GM18505 (cell line): Measurements from ENCODE around the gene MGAT3.

Experiments used
- ATAC-seq: cut with Tn5 transposase; IDR thresholded peaks from one replicate; pipeline ENCODE4 v1.9.1; 2021; ENCODE audit not compliant: unreplicated experiment
- POLR2A ChIP-seq: IDR thresholded peaks from 4 replicates; pipeline ENCODE4 v1.6.1; 2011; ENCODE audit warnings: borderline replicate concordance; ENCODE audit not compliant: insufficient read depth, insufficient read length; ENCODE audit errors: extremely low read depth

The MGAT3 gene

DNA sequence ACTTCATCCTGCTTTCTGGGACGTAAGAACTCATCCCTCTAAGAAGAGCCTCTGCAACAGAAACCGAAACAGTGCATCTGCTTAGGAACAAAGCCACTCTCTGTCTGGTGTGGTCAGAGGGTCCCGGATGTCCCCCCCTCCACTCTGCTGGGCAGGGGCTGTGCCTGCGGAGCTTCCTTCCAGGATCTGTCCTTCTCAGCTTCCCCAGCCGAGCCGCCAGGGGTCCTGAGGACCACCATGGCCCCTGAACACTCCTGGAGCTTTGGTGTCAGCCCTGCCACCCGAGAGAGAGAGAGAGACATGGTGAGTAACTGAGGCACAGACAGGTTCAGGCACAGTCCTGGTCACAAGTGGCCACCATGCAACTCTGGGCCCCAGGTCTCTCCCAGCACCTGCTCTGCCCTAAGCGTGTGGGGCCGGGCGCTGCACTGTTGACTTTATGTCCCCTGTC, 24.4 kb upstream of the MGAT3 start:
- ATAC-seq: no peak
- no peak for TF ChIP-seq POLR2A

DNA sequence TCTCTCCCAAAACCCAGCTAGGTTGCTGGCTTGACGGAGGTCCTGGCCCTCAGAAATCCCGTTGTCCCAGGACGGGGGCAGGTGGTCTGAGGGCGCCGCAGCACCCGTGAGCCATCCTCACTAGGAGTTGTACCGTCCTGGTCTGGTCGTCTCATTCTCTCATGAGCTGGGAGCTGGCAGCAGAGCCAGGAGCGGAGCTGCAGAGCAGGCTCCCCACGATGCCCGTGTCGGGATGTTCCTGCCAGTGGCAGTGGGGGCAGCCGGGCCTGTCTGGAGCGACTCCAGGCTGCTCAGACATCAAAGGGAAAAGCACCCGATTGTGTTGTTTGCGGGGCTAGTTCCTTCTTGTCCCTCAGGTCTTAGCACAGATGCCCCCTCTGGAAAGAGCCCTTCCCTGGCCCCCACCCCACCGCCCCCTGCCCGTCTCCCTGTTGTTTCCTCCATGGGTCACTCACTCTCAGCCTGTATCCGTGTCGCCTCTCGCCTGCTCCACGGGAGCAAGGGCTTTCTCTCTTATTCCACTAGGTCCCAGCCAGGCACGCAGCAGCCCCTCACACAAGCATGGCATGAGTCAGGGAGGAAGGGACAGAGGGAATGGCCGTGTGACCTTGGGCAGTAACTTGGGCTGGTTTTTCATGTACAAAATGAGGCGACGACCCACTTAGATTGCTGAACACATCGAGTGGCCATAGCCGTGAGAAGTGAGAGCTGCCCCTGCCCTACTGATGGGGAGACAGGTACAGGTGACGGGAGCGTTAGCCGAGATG, 23.2 kb upstream of the MGAT3 start:
- no peak for ATAC-seq
- TF ChIP-seq POLR2A: no peak

DNA sequence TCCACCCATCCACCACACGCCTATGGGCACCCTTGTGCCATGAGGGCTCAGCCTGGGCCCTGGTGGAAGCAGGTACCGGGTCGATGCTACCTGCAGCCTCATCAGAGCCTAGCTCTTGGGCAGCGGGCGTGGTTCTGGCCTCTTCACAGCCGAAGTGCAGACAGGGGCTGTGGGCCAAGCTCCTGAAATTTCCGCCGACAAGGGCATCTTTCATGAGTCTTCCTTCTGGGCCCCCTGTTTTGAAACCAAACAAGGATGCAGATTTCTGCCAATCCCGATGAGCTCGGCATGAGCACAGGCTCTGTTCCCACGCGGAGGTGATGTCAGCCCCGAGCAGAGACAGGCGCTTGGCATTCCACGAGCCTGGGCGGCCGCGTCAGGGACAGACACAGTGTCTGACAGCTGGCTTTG, 22.6 kb upstream of the MGAT3 start:
- TF ChIP-seq POLR2A: no peak
- ATAC-seq: no peak

DNA sequence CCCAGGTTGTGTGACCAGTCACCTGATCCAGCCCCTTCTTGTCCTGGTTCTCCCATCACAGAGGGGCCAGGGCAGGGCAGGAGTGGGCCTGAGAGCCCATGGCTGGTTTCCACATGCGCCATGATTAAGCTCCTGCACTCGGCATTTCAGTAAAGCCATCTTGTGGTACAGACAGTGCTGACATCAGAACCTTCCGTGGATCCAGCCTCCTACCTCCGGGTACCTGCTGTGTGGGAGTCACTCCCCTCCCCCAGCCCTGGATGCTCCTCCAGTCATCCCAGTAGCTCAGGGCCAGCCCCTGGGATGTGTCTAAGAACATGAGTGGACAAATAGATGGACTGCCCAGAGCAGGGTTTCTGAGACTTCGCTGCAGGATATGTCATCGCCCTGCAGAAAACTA, 22.1 kb upstream of the MGAT3 start:
- ATAC-seq: no peak
- no peak for TF ChIP-seq POLR2A

DNA sequence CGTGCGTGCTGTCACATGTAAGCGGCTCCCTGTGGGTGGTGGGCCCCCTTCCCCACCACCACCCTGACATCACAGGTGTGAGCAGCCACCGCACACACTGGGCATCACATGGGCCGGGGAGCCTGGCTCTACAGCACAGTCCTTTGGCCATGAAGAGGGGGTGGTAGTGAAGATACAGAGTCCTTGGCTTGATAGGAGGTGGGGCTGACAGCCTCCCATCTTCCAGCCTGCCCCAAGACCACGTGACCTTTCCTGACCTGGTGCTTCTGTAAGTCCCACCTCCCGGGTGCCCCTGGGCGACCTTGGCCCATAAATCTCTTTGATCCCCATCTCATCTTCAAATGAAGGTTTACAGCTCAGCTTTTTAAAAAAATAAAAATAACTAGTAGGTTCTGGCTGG, 21.2 kb upstream of the MGAT3 start:
- TF ChIP-seq POLR2A: no peak
- ATAC-seq: no peak

DNA sequence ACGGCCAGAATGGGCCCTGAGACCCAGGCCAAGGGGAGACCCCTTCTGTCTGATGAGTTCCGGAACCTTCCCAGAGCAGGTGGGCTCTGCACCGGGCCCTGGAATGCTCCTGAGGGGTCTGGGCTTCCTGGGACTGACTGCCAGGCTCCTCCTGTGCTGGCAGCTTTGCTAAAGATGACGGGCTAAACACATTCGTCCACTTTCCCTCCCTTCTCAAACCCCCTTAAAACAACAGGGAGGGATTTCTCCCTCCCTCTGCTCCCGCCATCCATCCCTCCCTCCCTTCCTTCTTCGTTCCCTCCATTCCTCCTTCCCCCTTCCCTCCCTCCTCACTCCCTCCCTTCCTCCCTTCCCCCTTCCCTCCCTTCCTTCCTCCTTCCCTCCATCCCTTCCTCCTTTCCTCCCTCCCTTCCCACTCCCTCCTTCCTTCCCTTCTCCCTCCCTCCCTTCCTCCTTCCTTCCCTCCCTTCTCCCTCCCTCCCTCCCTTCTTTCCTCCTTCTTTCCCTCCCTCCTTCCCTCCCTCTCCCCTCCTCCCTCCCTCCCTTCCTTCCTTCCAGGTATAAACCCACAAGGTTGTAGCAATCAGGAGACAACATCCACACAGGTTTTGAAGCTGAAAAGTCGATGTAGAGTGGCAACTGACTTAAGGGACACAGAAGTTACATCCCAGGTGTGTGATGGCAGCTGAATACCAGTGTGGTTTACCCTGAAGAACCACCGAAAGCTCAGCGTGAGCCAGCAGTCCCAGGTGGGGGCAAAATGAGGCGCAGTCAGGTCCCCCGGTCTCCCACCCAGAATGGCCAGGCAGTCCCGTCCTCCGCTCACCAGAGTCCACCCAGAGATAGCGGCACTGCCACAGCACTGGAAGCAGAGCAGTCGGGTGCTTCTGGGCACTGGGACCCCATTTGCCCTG, 18.8 kb upstream of the MGAT3 start:
- ATAC-seq: no peak
- no peak for TF ChIP-seq POLR2A

DNA sequence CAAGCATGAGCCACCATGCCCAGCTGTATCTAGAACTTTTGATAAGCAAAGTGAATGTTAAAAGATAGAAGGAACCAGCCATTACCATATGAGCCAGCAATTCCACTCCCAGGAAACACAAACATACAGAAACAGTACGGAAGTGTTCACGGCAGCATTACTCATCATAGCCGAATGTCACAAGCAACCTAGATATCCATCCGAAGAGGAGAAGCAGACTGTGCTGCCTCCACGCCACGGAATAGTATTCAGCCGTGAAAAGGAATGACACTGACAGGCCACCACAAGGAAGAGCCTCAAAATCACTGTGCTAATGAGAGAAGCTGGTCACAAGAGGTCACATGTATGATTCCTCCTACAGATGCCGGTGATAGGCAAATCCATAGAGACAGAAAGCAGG, 17.6 kb upstream of the MGAT3 start:
- no peak for TF ChIP-seq POLR2A
- ATAC-seq: no peak

DNA sequence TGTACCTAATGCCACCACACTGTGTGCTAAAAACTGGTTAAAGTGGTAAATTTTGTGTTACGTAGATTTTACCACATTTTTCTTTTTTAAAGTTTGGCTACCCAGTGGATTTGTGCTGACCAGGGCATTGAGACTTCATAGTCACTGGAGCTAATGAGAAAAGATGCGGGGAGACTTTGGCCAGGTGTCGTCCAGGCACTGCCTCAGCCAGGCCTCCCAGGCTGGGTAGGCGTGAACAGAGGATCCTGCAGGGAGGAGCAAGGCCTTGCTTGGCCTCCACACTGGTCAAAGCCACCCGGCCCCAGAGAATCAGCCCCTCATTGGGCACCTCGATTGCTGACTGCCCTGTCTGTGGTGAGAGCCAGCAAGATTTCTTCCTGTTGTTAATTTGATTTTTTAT, 13.4 kb upstream of the MGAT3 start:
- no peak for ATAC-seq
- TF ChIP-seq POLR2A: no peak

DNA sequence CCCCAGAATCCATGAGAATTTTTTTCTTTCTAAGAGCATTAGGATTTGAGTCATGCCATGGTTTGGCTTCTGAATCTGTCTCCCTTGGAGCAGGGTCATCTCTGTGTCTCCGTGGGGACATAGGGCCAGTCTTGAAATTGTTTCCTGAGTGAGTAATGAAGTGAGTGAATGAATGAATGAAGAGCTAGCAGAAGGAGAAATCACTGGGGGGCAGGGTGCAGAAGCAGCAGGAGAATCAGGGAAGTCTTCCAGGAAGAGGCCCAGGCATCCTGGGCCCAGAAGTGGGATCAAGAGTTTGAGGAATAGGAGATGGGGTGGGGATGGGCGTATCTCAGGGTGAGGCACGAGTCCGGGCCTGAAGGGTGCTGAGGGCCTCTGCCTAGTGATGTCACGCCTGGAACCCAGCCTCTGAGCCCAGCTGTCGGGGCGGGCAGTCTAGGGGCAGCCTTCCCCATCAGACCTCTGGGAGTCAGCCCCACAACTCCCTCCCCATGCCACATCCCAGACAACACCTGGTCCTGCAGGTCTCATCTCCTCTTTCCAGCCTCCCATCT, 12.5 kb upstream of the MGAT3 start:
- ATAC-seq: no peak
- no peak for TF ChIP-seq POLR2A

DNA sequence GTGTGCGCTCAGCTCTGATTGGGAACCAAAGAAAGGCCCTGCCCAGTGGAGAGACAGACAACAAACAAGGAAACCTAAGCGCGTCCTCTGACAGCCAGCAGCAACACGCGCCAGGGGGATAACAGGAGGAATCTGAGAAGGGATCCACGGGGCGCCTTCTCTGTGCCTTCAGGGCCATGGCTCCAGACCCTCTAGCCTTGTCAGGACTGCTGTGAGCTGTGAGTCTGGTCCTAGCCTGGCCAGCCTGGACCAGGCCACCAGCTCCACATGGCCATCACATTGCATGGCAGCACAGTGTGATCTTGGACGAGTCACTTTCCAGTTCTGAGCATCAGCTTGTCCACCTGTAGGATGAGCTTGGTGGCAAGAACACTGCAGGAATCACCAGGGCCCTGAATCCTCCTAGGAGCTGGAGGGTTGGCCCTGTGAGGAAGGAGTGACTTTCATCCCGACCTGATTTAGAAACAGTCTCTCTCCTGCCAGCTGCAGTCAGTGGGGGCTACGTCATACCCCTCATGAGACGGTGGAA, 11.8 kb upstream of the MGAT3 start:
- no peak for ATAC-seq

DNA sequence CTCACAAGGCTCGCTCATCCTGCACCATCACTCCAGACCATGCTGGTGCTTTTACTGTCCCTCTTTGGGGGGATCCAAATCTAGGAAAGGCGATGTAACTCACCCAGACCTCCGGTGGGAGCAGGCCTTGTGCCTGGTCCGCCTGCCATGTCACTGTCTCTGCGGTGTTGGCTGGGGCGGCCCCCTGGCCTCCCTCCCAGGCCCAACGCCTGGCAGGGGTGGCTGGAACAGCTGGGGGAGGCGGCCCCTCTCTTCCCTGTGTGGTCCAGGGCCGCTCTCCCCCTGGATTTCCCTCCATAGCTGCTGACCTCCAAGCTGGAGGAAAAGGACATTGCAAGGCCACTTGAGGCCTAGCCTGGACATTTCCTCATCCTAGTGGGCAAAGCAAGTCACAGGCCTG, 11.1 kb upstream of the MGAT3 start:
- ATAC-seq: no peak
- TF ChIP-seq POLR2A: no peak

More for the DNA sequence above, 11.8 kb upstream of the MGAT3 start:
- no peak for TF ChIP-seq POLR2A

DNA sequence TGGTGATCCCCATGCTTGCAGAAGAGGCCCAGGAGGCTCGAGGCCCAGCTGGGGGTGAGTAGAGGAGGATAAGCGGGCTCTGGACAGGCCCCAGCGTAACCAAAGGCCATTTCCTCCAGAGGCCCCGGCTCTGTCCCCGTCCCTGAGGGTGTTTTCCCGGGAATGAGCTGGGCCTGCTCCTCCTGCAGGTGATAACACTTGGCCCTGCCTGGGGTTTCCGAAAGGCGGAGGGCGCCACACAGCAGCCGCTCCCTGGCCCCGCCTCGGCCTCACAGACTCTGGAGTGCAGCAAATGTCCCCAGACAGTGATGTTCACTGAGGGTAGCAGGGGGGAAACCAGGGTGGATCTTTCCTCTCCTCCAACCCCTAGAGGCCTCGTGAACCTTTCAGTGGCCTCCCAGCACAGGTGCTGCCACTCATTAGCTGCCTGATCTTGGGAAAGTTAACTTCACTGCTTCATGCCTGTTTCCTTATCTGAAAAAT, 10.5 kb upstream of the MGAT3 start:
- TF ChIP-seq POLR2A: no peak
- ATAC-seq: peak; percentile 28

DNA sequence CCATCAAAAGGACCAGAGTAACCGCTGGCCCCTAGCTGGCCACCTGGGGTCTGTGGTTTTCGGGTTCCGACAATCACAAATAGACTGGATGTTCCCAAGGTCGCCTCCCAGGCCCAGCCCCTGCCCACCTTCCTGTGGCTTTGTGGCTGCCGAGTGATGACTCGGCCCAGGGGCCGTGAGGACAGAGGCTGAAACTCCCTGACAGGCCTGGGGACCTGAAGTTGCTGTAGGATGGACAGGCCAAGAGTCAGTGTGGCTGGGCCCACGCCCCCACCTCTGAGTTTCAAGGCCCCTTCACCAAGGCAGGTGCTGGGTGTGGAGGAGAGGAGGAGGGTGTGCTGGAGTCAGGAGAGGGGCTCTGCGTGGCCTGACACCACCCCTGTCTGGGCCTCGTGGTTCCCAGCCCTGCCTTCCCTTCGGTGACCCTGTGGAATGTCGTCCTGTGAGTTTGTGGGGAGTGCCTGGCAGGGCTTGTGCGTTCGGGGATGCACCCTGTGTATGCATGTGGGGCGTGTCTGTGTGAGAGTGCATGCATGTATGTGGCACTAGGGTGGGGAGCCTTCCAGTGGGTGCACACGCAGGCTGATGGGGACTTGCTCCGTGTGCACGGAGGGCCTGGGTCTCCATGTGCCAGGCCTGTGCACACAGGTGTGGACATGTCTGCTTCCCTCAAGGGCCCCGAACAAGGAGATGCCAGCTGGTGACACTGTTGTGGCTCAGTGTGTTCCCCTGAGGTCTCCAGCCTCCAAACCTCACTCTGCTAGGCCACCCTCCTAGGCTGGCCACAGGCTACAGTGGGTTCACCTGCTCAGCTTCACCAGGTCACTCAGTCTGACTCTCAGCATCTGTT, 8.4 kb upstream of the MGAT3 start:
- no peak for TF ChIP-seq POLR2A
- no peak for ATAC-seq

DNA sequence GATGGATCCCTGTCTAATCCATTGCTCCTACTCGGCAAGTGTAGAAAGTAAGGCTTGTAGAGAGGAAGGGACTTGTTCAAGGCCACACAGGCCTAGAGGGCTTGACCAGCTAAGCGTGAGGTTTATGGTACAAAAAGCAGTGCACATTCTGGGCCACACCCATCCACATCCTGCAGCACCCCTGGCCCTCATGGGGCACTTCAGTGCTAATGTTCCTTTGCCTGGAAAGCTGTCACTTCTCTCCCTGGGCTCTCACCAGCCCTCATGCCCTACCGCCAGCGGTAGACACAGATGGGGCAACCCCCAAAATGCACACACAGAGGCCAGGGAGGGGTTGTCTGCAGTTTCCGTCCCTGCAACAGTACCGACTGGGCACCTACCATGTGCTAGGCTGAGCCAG, 7.1 kb upstream of the MGAT3 start:
- no peak for TF ChIP-seq POLR2A
- no peak for ATAC-seq
